SHP77 (cell line): ENCODE results near the gene OR8U1.
"Not testable (repeated sequence)": the region's sequence is repeated elsewhere in the genome, so short reads cannot be mapped to it uniquely, and the experiment has no call there.

Source experiments
- DNase-seq, 2 experiments: peaks; one replicate each; lab custom pipeline; 2025; lab: John Stamatoyannopoulos, UW

OR8U1 gene

GRCh38 chr11:56375324-56375723 is at the start of gene OR8U1:
Gene OR8U1 (plus strand): TSS chr11:56375624. CDS start chr11:56375624, 0 bp downstream.
- DNase-seq, result no peak

- no peak for DNase-seq
Observed at GRCh38 chr11:56331861-56332491, 43.4 kb upstream of the OR8U1 start.

GRCh38 chr11:56333156-56333555 is 42.3 kb upstream of the OR8U1 start:
- no peak for DNase-seq

- DNase-seq, result no peak
Observed at GRCh38 chr11:56340289-56340688, 35.1 kb upstream of the OR8U1 start.

GRCh38 chr11:56345739-56346138 is 29.7 kb upstream of the OR8U1 start, which contains the start of gene OR8K1:
Gene OR8K1 (plus strand): TSS chr11:56346039. CDS start chr11:56346039, 0 bp downstream.
- DNase-seq, result no peak

- DNase-seq, result no peak
Observed at GRCh38 chr11:56353991-56354390, 21.4 kb upstream of the OR8U1 start, which contains the start of gene OR8J1. Gene OR8J1 (plus strand): TSS chr11:56354291. CDS start chr11:56360247, 5,956 bp downstream.

- no peak for DNase-seq
Observed at GRCh38 chr11:56380120-56380519, 4.7 kb downstream of the OR8U1 start.

- DNase-seq, result no peak
Observed at GRCh38 chr11:56394381-56394780, 19.0 kb downstream of the OR8U1 start.

GRCh38 chr11:56396047-56396446 is 20.6 kb downstream of the OR8U1 start:
- no peak for DNase-seq

GRCh38 chr11:56401858-56402461 is 26.5 kb downstream of the OR8U1 start:
- DNase-seq, result not testable (repeated sequence)

- no peak for DNase-seq
Observed at GRCh38 chr11:56404393-56404792, 29.0 kb downstream of the OR8U1 start.

- no peak for DNase-seq
Observed at GRCh38 chr11:56410801-56411200, 35.4 kb downstream of the OR8U1 start.

- DNase-seq, result no peak
Observed at GRCh38 chr11:56412396-56412795, 37.0 kb downstream of the OR8U1 start, which contains the start of gene OR5AL1. Gene OR5AL1 (plus strand): TSS chr11:56412696.
